Fibroblast of lung (primary cell): Measurements from ENCODE around the gene FGF14.

Source experiments
- CTCF ChIP-seq, 2 donors: IDR thresholded peaks in 1 of 2; conservative IDR thresholded peaks in 1 of 2; 1 replicate in 1 of 2; 2 replicates in 1 of 2; pipeline ENCODE4 v1.5.1; 2011 to 2012; ENCODE audit warnings: low read length in 2 of 2, control low read depth in 1 of 2, inconsistent platforms in 1 of 2, low read depth in 1 of 2, mild to moderate bottlenecking in 1 of 2
- EZH2 ChIP-seq: IDR thresholded peaks from 2 replicates; pipeline ENCODE4 v1.5.1; 2012; ENCODE audit warnings: low read length, control low read depth, mild to moderate bottlenecking; ENCODE audit errors: missing control alignments

DNA sequence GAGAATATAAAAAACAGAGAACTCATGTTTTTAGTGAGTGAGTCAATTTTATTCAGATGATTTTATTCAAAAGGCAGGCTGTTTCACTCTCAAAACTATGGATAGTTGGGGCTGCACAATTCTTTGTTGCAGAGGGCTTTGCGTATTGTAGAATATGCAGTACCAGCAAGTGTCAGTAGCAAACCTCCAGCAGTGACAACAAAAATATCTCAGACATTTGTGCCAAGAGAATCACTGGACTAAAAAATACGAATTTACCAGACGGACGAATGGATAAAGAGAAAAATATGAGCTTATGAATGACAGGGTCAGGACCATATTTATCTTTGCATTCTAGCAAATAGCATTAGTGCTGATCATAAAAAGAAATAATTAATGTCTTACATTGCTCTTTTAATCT, 359.1 kb downstream of the FGF14 start:
- TF ChIP-seq EZH2, result no peak
- no peak for TF ChIP-seq CTCF (conservative IDR thresholded peaks at IDR 0.05 in 1 of 2, IDR thresholded peaks at IDR 0.05 in 1 of 2; ENCODE audit: low read depth in 1 of 2, low read length in 2 of 2)
